NCI-H2029 treated with DMSO at 0.1 percent for 48 hours (cell line): ENCODE data around the gene TMEM18.
"Not testable (repeated sequence)": the region's sequence is repeated elsewhere in the genome, so short reads cannot be mapped to it uniquely, and the experiment has no call there.

Experiments
- DNase-seq: peaks from one replicate; lab custom pipeline; 2025; lab: John Stamatoyannopoulos, UW

TMEM18 gene

GRCh38 chr2:677056-677958, at the start of gene TMEM18:
TMEM18 (minus strand) TSS chr2:677406; CDS start chr2:677345, 61 bp downstream.
- DNase-seq, result peak; percentile 84

- no peak for DNase-seq
Measured at GRCh38 chr2:726169-726568, 49.0 kb upstream of the TMEM18 start.

GRCh38 chr2:725468-725867, 48.3 kb upstream of the TMEM18 start:
- DNase-seq, result no peak

- no peak for DNase-seq
Measured at GRCh38 chr2:723761-724160, 46.6 kb upstream of the TMEM18 start.

- no peak for DNase-seq
Measured at GRCh38 chr2:720842-721241, 43.6 kb upstream of the TMEM18 start.

- no peak for DNase-seq
Measured at GRCh38 chr2:719734-720133, 42.5 kb upstream of the TMEM18 start.

- no peak for DNase-seq
Measured at GRCh38 chr2:719191-719590, 42.0 kb upstream of the TMEM18 start.

GRCh38 chr2:717661-718060, 40.5 kb upstream of the TMEM18 start:
- DNase-seq, result no peak

GRCh38 chr2:715854-716560, 38.8 kb upstream of the TMEM18 start:
- no peak for DNase-seq

- DNase-seq, result no peak
Measured at GRCh38 chr2:715038-715437, 37.8 kb upstream of the TMEM18 start.

- DNase-seq, result peak; percentile 34
Measured at GRCh38 chr2:714005-714741, 37.0 kb upstream of the TMEM18 start.

- DNase-seq, result no peak
Measured at GRCh38 chr2:710867-711665, 33.9 kb upstream of the TMEM18 start.

- no peak for DNase-seq
Measured at GRCh38 chr2:709138-709765, 32.0 kb upstream of the TMEM18 start.

- no peak for DNase-seq
Measured at GRCh38 chr2:708667-709066, 31.5 kb upstream of the TMEM18 start.

GRCh38 chr2:705971-706511, 28.8 kb upstream of the TMEM18 start:
- DNase-seq, result no peak

- DNase-seq, result not testable (repeated sequence)
Measured at GRCh38 chr2:702765-703164, 25.6 kb upstream of the TMEM18 start.

- no peak for DNase-seq
Measured at GRCh38 chr2:696999-697627, 19.9 kb upstream of the TMEM18 start.

- no peak for DNase-seq
Measured at GRCh38 chr2:696463-696862, 19.3 kb upstream of the TMEM18 start.

GRCh38 chr2:694906-695510, 17.8 kb upstream of the TMEM18 start:
- DNase-seq, result no peak

- no peak for DNase-seq
Measured at GRCh38 chr2:694174-694573, 17.0 kb upstream of the TMEM18 start.
